Muscle of leg (tissue), 9 donors: Measurements from ENCODE around the gene COMTD1. TPM values are rescaled to one million over a fixed set of nuclear protein-coding genes. Genes with fewer than 3 reads are reported as not detected.

ENCODE experiments used
- polyA plus RNA-seq, 8 donors: library from polyadenylated mRNA; unstranded; fragments of 120-200 nt; gene quantifications; one replicate each; pipeline versions ENCODE4 v1.2.1 to v1.2.3, GENCODE V29; 2013; ENCODE audit warnings: inconsistent platforms in 1 of 8, low replicate concordance in 1 of 8; ENCODE audit not compliant: insufficient read length in 8 of 8, insufficient read depth in 1 of 8
- total RNA-seq: library from RNA; stranded (reverse); fragments of 120-200 nt; gene quantifications from one replicate; pipeline ENCODE4 v1.2.4, GENCODE V29; 2013

COMTD1 gene
- total and polyA plus RNA-seq, 9 donors, result 3.5 to 8.4 (median 4.6) TPM

Other genes starting within 250 kb of the COMTD1 start
- 15.6 TPM for gene SAMD8, start 124.3 kb downstream of the COMTD1 start, total RNA-seq
- gene SAMD8, start 124.3 kb downstream of the COMTD1 start, polyA plus RNA-seq, result 10 to 100 TPM in 7 of 8 donors, 1 to 10 TPM in 1; 9.2 to 14.8 (median 11.1) TPM
- 186 TPM for gene VDAC2, start 25.2 kb downstream of the COMTD1 start, total RNA-seq
- 100 to 1,000 TPM; 236 to 334 (median 279) TPM for gene VDAC2, start 25.2 kb downstream of the COMTD1 start, polyA plus RNA-seq
- 3.6 TPM for gene ZNF503, start 165.8 kb upstream of the COMTD1 start, total RNA-seq
- 10 to 100 TPM in 7 of 8 donors, 1 to 10 TPM in 1; 8.0 to 19.1 (median 13.7) TPM for gene ZNF503, start 165.8 kb upstream of the COMTD1 start, polyA plus RNA-seq
- 7.9 TPM for gene LRMDA, start 195.7 kb upstream of the COMTD1 start, total RNA-seq
- gene LRMDA, start 195.7 kb upstream of the COMTD1 start, polyA plus RNA-seq, result 1 to 10 TPM; 4.8 to 7.9 (median 5.7) TPM